Nephron progenitor cell (in vitro differentiated cells): ENCODE results near the gene TRIM38.

Experiments used
- DNase-seq: peaks from one replicate; pipeline ENCODE4 v3.0.0; 2021
- H3K27ac Mint-ChIP-seq: 2 replicates; pipeline ENCODE4 v1.8.0; 2021; ENCODE audit warnings: mild to moderate bottlenecking, moderate library complexity, mixed read lengths
- H3K27me3 Mint-ChIP-seq: 2 replicates; pipeline ENCODE4 v1.8.0; 2021; ENCODE audit warnings: mild to moderate bottlenecking, low read depth, mixed read lengths; ENCODE audit not compliant: poor library complexity
- H3K36me3 Mint-ChIP-seq: 2 replicates; pipeline ENCODE4 v1.8.0; 2021; ENCODE audit warnings: low read depth, mixed read lengths
- H3K4me1 Mint-ChIP-seq: 2 replicates; pipeline ENCODE4 v1.8.0; 2021; ENCODE audit warnings: mixed read lengths
- H3K4me3 Mint-ChIP-seq: 2 replicates; pipeline ENCODE4 v1.8.0; 2021; ENCODE audit warnings: mild to moderate bottlenecking, moderate library complexity, mixed read lengths
- H3K9me3 Mint-ChIP-seq: 2 replicates; pipeline ENCODE4 v1.8.0; 2021; ENCODE audit warnings: mild to moderate bottlenecking, moderate library complexity, mixed read lengths
- CTCF ChIP-seq: fragments of 200-600 bp; sonication (generic); IDR thresholded peaks from 2 replicates; pipeline ENCODE4 v1.5.0; 2021; ENCODE audit warnings: antibody characterized with exemption

The TRIM38 gene

GRCh38 chr6:25919657-25920056, 42.9 kb upstream of the TRIM38 start:
- DNase-seq: no peak
- Mint-ChIP-seq H3K27ac (no peak overlapping the region), H3K4me1 (no peaks in the 10 kb centered on the region), H3K9me3 (no peaks in the 10 kb centered on the region), H3K4me3 (no peak overlapping the region), H3K36me3 (no peaks in the 10 kb centered on the region), H3K27me3 (no peaks in the 10 kb centered on the region)
- TF ChIP-seq CTCF: no peak

- no peak for DNase-seq
- H3K27ac Mint-ChIP-seq: no peak overlapping the region
- no peak overlapping the region for H3K4me3 Mint-ChIP-seq
- TF ChIP-seq CTCF: no peak
- no peaks in the 10 kb centered on the region for H3K27me3 Mint-ChIP-seq
- no peaks in the 10 kb centered on the region for H3K9me3 Mint-ChIP-seq
- no peaks in the 10 kb centered on the region for H3K36me3 Mint-ChIP-seq
- no peaks in the 10 kb centered on the region for H3K4me1 Mint-ChIP-seq
Measured at GRCh38 chr6:25921525-25922203, 40.9 kb upstream of the TRIM38 start.

GRCh38 chr6:25922301-25922700, 40.3 kb upstream of the TRIM38 start:
- Mint-ChIP-seq H3K4me1 (no peaks in the 10 kb centered on the region), H3K4me3 (no peak overlapping the region), H3K27me3 (no peaks in the 10 kb centered on the region), H3K36me3 (no peaks in the 10 kb centered on the region), H3K27ac (no peak overlapping the region), H3K9me3 (no peaks in the 10 kb centered on the region)
- TF ChIP-seq CTCF: no peak
- no peak for DNase-seq

GRCh38 chr6:25925876-25926275, 36.7 kb upstream of the TRIM38 start:
- TF ChIP-seq CTCF: no peak
- Mint-ChIP-seq H3K27me3 (no peaks in the 10 kb centered on the region), H3K9me3 (no peaks in the 10 kb centered on the region), H3K27ac (no peak overlapping the region), H3K4me3 (no peak overlapping the region), H3K4me1 (no peaks in the 10 kb centered on the region), H3K36me3 (no peaks in the 10 kb centered on the region)
- DNase-seq: no peak

- Mint-ChIP-seq H3K4me3 (no peak overlapping the region), H3K36me3 (no peaks in the 10 kb centered on the region), H3K9me3 (no peaks in the 10 kb centered on the region), H3K27me3 (no peaks in the 10 kb centered on the region), H3K4me1 (no peaks in the 10 kb centered on the region), H3K27ac (no peak overlapping the region)
- no peak for DNase-seq
- no peak for TF ChIP-seq CTCF
Measured at GRCh38 chr6:25927178-25927577, 35.4 kb upstream of the TRIM38 start.

GRCh38 chr6:25927756-25928216, 34.8 kb upstream of the TRIM38 start:
- H3K4me1 Mint-ChIP-seq: no peaks in the 10 kb centered on the region
- no peaks in the 10 kb centered on the region for H3K36me3 Mint-ChIP-seq
- TF ChIP-seq CTCF: no peak
- H3K27me3 Mint-ChIP-seq: no peaks in the 10 kb centered on the region
- no peak for DNase-seq
- no peak overlapping the region for H3K4me3 Mint-ChIP-seq
- no peaks in the 10 kb centered on the region for H3K9me3 Mint-ChIP-seq
- H3K27ac Mint-ChIP-seq: no peak overlapping the region
